CD4-positive, alpha-beta T cell treated with Interleukin-10 for 1 hour (primary cell): ENCODE results near the gene RNGTT.

Source experiments
- DNase-seq: peaks from one replicate; pipeline ENCODE4 v3.0.0-alpha.2; 2020

RNGTT gene

DNA sequence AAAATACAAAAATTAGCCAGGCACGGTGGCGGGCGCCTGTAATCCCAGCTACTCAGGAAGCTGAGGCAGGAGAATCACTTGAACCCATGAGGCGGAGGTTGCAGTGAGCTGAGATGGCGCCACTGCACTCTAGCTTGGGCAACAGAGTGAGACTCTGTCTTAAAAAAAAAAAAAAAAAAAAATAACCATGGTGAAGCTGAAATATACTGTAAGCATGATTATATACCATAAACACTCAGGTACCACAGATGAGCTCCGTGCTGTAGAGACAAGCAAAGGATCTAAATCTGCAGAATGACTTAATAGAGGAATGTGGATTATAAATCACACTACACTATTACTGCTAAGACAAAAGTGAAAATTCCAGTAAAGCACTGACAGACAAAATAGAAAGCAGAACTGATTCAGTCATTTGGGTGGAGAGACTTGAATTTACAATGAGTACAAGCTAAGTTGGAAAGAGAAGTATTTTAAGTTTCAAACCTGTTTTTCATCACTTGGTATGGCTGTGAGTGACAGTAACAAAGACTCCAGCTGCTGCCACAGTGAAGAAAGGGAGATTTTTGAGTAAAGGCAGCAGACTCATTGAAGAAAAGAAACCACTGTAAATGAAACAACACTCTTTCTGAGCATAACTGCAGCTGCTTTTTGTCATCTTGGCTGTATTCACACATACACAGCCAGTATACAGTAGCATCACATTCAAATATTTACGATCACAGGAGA lies 322.1 kb downstream of the RNGTT start:
- DNase-seq = no peak

DNA sequence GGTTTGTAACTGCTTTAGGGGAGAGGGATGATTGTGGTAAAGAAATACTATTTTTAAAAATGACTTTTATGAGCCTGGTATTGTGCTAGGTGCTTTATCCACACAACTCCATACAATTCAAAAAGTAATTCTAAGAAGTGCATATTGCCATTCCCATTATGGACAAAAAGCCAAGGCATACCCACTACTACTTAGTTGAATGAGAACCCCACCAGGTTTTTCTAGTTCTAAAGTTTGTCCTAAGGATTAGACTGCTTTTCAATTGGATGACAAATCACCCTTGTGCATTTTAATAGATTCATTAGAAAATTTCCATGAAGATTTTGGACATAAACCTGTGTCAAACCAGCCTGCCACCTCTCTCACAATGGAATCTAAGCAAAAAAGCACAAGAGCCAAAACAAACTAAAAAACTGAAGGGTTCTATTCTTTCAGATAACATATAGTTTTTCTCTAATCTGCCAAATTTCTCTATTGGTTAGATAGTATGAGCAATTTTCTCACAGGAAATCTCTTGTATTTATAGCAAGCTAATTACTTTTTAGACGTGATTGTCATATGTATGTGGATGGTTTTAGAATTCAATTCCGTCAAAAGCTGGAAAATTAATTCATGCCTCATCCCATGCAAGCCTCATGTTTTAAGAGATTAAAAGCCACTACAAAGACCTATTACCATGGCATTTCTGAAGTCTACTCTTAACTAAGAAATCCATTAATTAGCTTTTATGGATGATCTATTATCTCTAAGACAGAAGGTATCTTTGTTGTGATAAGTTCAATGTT lies 325.5 kb downstream of the RNGTT start:
- no peak for DNase-seq

DNA sequence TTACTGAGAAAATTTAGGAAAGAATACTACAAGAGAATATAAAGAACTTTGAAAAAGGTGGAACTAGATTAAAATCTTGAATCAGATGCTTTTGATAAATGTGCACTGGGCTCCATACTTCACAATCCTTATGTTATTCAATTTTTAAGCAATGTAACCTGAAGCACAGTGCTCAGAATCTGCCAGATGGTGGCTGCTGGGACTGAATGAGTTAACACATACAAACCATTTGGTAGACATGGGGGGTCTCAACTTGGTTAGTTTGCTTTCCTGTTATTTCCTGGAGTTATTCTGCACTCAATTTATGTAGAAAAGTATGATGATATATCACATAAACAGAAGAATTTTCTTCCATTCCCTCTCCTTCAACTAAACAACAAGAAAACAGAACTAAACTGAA lies 326.5 kb downstream of the RNGTT start:
- no peak for DNase-seq

DNA sequence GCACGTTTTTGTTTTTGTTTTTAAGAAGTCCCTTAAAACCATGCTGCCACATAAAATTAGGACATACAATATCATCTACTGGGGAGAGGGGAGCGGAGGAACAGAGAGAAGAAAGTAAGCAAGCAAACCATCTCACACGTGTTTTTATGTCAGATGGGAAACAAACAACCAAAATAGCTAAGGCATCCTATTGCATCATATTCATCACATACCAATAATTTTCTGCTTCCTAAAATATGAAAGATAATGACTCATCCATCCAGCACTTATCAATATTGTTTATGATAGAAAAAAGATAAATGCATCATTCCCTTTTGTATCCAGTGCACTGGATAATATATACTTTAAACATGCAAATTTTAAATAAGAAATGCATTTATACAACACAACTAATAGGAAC lies 329.6 kb downstream of the RNGTT start:
- DNase-seq = no peak

DNA sequence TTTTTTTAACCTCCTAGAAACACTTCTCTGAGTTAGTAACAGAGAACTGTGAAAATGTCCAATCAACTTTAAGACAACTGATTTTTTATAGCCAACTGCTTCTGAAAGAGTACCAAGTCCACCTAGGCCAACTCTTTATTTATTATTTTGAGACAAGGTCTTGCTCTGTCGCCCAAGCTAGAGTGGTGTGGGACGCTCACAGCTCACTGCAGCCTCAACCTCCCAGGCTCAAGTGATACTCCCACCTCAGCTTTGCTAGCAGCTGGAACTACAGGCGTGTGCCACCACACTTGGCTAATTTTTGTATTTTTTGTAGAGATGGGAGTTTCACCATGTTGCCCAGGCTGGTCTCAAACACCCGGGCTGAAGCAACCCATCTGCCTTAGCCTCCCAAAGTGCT lies 331.6 kb downstream of the RNGTT start:
- DNase-seq = no peak

DNA sequence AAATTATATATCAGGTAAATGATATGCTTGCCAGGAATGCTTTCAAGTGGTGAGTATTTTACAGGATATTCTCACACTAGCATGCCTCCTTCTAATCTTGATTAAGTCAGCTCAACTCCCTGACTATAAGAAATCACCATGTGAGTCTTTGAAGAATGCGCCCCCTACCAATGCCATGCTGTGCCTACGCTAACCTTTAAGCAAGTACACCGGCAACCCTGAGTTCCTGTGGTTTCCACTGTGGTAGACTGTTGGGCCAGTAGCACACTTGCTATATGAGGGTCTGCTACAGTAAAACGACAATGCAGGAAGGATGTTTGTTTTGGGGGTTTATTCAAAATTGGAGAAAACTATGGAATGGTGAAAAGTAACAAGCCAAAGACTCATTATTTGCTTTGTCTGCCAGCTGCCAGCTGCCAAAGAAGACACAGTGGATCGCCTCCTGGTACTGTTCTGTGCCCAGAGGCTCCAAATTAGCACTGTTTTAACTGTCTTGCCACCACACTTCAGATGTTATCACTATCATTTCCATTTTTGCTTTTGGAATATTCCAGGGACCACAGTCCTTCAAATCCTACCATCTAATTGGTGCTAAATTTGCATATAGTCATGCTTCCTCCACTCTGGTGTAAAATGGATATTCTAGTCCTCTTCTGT lies 333.5 kb downstream of the RNGTT start:
- DNase-seq = no peak

DNA sequence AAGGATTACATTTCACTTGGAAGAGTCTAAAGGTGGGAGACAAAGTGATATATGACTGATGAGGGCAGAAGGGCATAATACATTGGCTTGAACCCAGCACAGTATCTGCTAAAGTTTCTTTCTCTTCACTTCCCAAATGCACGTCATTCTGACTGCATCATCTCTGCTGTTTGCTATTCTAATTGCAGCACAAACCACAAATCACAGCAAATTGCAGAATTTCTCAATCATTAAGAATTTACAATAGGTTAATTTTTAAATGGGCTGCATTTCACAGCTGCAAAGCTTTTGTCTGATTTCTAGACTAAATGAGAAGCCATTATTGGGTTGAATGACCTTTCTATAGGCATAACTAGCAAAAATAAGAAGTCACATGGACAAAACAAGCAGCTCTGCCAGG lies 337.0 kb downstream of the RNGTT start:
- DNase-seq = no peak

DNA sequence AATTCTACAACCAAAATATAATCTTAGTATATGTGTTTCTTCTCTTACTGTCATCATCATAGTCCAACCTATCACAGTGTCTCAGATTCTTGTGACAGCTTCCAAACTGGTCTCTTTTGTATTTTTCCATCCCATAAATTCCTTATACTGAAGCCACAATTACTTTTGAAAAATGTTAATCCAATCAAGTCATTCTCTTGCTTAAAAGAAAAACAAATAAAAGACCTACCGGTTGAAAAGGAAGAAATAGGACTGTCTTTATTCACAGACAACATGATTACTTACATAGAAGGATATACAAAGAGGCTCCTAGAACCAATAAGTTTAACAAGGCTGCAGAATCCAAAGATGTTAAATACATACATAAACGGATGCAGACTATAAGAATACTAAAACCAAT lies 339.9 kb downstream of the RNGTT start:
- no peak for DNase-seq

DNA sequence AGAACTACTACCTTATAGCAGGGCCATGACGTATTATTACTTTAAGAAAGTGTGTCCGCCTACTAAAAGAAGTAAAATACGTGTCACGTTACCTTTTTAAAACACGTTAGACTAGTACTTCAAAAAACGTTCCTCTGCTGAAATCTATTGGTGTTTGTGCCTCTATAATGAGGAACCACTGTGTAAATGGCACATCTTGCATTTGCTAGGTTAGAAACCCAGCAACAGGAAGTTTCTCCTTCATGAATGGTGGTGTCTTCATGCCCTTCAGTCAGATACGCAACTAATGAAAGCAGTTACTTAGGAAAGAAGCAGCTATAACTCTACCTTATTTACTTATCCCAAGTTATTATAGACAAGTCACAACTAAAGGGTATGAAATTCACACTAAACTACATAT lies 343.5 kb downstream of the RNGTT start:
- DNase-seq = no peak

DNA sequence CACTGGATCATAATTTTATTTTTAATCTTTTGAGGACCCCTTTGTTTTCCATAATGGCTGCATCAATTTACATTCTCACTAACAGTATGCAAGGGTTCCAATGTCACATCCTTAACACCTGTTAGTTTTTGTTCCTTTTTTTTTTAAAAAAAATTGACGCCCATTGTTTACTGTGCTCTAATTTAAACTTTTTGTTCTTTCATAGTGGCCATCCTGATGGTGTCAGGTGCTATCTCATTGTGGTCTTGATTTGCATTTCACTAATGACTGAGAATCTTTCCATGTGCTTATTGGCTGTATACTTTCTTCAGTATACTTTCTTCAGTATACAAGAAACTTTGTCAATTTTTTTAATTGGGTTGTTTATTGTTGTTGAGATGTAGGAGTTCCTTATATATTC lies 347.0 kb downstream of the RNGTT start:
- no peak for DNase-seq

DNA sequence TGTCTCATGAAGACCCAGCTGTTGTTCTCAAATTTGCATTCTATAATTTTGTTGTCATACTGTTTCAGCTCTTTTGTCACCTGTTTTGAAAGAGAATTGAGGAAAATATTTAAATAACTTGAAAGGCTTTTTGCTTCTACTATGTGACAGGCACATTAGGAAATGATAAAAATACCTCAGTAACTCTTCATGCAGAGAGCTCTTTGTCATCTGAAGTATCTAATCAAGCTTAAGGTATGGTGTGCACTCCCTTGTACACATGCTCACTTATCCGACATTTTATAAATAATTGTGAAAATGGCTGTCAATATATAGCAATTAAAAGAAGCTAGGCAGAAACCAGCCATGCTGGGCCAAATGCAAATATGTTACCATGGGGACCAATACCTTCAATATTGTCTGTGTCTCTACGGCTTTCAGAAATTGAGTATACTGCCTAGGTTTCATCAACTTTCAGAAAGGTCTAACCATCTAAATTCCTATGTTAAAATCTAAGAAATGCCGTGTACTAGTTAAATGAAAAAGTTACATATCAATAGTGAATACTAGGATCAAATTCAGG lies 349.0 kb downstream of the RNGTT start:
- DNase-seq = no peak

DNA sequence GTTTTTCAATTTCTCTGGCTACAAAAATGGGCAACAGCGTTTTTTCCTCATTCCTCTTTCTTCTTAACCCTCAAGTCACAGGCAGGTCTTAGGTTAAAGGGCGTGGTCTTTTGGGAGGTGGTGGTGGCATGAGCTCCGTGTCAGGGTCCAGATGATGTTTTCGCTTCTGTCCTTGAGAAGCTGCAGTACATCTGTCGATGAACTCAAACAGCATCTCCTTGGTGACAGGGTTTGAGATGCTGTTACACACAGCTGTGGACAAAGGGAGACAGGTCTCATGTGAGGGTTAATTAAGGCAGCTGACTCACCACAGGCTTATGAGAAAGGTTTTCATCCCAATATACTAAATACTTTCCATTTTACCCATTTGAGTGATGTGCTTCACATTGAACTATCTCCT lies 350.8 kb downstream of the RNGTT start:
- DNase-seq = no peak

DNA sequence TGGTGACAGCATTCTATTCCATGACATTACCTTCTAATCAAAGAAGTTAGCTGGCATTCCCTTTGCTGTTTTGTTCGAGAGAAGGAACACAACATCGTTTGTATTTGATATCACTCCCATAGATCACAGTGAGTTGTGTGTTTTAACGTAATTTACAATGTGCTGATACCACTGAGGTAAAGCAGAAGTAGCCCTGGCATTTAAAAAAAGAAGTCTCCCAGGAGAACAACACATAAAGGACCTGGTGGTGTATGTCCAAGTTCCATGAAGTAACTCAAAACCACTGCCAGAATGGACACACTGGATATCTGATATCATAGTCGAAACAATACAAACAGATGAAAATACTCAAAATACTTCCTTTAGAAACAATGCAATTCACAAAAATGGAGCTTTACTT lies 351.7 kb downstream of the RNGTT start:
- DNase-seq = no peak

DNA sequence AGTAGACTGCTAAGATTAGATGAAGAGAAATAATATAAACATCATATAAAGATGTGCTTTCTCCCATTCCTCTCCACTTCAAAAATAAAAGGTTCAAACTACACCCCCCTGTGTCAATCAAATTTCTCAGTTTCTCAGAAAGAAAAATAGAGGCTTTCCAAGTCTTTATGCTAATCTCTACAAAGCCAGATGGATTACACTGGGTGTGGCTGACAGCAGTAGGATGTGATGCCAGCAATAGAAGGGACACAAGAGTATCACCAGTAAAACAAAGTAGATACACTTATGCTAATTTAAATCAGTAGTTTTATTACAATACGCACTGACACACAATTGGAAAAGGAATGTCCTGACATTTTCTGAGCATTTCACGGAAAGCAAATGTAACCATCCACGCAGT lies 353.4 kb downstream of the RNGTT start:
- no peak for DNase-seq

DNA sequence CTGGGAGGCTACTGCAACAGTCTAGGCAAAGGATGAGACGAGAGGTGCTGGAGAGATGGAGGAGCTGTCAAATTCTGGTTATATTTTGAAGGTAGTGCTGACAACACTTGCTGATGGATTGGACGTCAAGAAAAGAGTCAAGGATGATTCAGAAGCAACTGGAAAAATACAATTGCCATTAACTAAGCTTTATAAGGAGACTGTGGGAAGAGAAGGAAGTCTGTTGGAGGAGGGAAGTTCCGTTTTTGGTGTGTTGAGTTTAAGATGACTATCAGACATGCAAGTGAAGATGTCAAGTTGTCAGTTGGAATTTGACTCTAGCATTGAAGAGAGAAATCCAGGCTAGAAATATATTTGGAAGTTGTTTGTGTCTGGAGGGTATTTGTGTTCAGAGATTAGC lies 358.1 kb downstream of the RNGTT start:
- no peak for DNase-seq

DNA sequence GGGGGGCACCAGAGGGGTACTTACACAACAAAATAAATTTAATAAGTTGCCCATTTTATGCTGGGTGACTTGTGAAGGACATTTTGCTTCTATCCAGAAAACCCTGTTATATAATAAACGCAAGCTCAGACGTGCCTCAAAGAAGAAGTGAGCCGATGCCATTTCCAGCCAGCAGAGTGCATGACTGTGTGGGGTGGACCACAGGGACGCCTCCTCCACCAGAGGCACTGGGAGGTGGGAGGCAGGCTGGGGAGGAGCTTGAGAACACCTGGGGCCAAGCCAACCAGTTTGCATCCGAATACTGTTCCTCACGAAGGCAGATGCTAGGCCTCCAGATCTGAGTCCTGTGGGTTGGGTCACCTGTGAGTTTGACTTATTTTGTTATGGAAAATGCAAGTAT lies 363.8 kb downstream of the RNGTT start:
- DNase-seq = no peak

DNA sequence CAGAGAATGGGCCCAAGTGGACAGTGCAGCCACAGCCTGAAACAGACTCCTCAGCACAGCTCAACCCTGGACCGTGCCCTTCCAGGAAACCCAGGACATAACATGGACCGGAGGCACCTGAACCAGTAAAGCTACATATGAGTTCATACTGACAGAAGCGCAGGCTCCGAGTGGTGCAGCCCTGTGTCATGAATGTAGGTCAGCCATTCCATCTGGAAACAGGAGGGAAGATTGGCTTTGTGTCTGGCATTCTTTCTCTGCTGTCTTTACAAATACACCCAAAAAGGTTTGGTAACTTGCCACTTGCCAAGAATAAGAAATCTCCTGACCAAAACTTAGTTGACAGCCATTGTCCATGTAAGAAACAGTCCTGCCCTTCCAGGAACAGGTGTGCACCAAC lies 366.6 kb downstream of the RNGTT start:
- DNase-seq = no peak

DNA sequence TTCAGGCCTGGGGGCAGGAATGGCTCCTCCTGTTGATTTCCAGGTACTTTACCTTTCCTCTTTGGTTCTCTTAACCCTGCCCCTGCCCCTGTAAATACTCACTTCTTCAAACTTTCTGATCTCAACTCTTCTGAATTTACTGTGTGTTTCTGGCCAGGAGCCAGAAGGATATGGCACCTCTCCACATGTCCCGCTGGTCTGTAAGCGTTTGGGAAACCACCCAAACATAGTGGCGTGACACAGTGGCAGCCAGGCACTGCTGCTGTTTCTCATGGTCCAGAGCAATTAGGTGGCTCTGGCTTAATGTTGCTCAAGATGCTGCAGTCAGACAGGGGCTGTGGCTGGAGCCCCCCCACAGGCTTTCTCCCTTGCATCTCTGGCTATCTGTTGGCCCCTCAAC lies 374.5 kb downstream of the RNGTT start:
- DNase-seq = no peak

DNA sequence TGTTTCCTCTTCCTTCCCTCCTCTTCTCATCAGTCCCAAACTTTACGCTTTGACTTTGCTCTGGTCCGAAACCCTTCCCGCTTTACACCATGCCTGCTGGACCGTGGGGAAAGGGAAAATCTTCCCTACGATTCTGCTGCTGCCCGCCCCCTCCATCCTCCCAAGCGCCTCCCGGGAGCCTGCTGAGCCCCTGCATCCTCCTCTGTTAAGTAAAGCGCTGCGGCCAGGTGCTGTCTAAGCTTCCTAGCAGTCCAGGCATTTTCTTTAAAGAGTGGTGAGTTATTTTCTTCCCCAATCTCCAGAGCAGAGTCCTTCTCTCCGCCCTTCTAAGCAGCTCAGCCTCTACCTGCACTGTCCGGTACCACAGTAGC lies 376.3 kb downstream of the RNGTT start:
- no peak for DNase-seq

DNA sequence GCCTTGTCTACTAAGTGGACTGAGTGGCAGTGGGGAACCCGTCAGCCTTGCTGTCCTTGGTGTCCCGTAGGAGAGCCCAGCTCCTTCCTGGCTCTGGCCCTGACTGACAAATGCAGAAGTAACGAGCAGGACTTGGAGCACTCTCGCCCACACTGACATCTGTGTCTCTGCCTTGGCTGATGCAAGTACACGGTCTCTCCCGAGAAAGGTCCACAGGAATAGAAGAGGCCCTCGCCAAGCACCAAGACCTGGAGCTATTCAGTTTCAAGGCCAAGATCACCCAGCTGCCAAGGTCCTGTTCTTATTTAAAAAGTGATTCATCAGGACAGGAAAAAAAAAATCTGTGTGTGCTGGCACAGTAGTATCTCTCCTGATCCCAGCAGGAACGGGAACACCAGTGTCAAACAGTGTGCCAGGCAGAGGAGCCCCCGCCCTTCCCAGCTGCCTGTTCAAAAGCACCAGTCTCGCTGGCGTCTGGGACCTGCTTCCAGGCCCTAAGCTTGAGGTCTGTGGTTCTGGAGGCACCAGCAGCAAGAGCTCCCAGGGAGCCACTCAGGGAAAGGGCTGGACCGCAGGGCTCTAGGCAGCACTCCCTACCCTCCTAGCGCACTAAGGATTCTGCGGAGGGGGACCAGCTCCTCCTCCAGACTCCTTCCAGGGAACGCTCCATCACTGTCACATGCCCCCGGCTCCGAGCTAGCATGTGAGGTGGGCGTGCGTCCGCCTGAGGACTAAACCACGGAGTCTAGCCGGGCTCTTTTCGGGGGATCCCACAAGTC lies 376.9 kb downstream of the RNGTT start:
- no peak for DNase-seq

DNA sequence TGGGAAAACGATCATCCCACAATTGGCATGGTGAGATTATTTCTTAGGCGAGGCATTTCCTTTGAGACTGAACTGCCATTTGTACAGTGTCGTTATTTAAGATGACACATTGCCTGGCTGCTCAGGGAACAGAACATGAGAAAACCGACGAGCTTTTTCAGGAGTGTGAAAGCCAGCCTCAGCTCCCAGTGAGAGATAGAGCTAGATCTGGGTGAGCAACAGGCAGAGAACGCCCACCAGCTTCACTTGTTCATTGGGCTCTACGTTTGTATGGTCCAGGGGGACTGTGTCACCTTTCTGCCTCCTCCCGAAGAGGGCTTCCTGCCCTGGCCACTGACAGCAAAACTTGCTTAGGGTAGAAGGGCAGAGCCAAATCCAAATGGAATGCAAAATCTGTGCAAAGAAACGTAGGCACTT lies 378.1 kb downstream of the RNGTT start:
- no peak for DNase-seq

DNA sequence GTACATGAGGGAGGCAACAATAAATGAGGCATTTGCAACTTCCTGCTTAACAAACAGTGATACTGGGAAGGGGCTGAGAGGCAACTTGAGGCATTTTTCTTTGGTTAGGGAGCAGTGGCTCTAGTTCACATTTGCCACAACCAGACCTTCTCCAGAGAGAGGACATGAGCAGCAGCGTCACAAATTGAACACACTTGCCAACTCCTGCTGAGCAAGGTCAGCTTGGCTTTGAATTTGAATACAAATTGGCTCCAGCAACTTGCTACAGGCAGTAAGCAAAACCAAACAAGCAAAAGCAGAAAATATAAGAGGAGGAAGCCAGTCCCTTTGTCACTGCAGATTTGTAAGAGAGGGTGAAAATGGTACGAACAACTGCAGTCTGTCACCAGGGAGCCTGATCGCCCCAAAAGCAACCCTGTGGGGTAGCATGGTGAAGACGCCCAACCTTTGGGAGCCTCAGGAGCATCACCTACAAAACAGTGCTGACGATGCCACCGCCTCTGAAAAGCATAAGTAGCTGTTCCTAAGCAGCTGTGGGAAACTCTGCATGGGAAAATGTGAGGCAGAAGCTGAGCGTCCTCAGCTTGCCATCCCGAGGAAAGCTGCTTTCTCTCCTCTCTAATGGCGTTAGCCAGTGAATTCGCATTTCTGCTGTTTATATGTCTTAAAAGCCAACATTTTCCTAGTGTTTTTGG lies 378.7 kb downstream of the RNGTT start:
- no peak for DNase-seq

DNA sequence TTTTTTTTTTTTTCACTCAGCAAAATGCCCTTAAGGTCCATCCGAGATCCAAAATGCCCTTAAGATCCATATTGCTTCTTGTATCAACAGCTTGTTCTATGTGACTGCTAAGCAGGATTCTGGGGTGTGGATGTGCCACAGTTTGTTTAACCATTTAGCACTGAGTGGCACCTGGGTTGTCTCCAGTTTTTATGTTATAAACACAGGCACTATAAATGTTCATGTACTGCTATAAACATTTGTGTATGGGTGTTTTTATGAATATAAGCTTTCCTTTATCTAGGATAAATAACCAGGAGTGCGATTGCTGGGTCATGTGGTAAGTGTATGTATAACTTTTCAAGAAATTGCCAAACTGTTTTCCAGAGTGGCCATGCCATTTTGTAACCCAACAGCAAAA lies 386.0 kb downstream of the RNGTT start:
- no peak for DNase-seq
